COLO668 (cell line): ENCODE results near the gene HDAC3.
"Not testable (repeated sequence)": the region's sequence is repeated elsewhere in the genome, so short reads cannot be mapped to it uniquely, and the experiment has no call there.

ENCODE experiments used
- DNase-seq: peaks from one replicate; lab custom pipeline; 2025; ENCODE audit not compliant: unreplicated experiment; lab: John Stamatoyannopoulos, UW

The HDAC3 gene

GRCh38 chr5:141636106-141636412 lies 590 bp downstream of the HDAC3 start:
- DNase-seq = no peak

- DNase-seq = no peak
Measured at GRCh38 chr5:141635646-141636045, 1.0 kb downstream of the HDAC3 start.

- DNase-seq = no peak
Measured at GRCh38 chr5:141634720-141635119, 1.9 kb downstream of the HDAC3 start.

- DNase-seq = no peak
Measured at GRCh38 chr5:141633871-141634561, 2.6 kb downstream of the HDAC3 start.

GRCh38 chr5:141632650-141633049 lies 4.0 kb downstream of the HDAC3 start:
- DNase-seq = peak; percentile 3

- DNase-seq = no peak
Measured at GRCh38 chr5:141630570-141631140, 6.0 kb downstream of the HDAC3 start.

GRCh38 chr5:141628175-141628788 lies 8.4 kb downstream of the HDAC3 start:
- no peak for DNase-seq

GRCh38 chr5:141623611-141624010 lies 13.0 kb downstream of the HDAC3 start:
- no peak for DNase-seq

GRCh38 chr5:141623186-141623585 lies 13.5 kb downstream of the HDAC3 start:
- no peak for DNase-seq

GRCh38 chr5:141618804-141619554 lies 17.7 kb downstream of the HDAC3 start, which contains the start of gene DIAPH1:
TSS of gene DIAPH1 (minus strand) at chr5:141619000. CDS start at chr5:141618914, 86 bp downstream.
- peak; percentile 95 for DNase-seq

GRCh38 chr5:141618030-141618803 lies 18.4 kb downstream of the HDAC3 start:
- peak; percentile 41 for DNase-seq

- DNase-seq = no peak
Measured at GRCh38 chr5:141617682-141618029, 19.0 kb downstream of the HDAC3 start.

GRCh38 chr5:141617128-141617527 lies 19.5 kb downstream of the HDAC3 start:
- no peak for DNase-seq

GRCh38 chr5:141615991-141616720 lies 20.5 kb downstream of the HDAC3 start:
- no peak for DNase-seq

- DNase-seq = no peak
Measured at GRCh38 chr5:141613344-141613743, 23.3 kb downstream of the HDAC3 start.

GRCh38 chr5:141611289-141611688 lies 25.4 kb downstream of the HDAC3 start:
- no peak for DNase-seq

GRCh38 chr5:141609921-141610320 lies 26.7 kb downstream of the HDAC3 start:
- not testable (repeated sequence) for DNase-seq

GRCh38 chr5:141609044-141609443 lies 27.6 kb downstream of the HDAC3 start:
- DNase-seq = no peak

GRCh38 chr5:141608557-141608956 lies 28.1 kb downstream of the HDAC3 start:
- no peak for DNase-seq

GRCh38 chr5:141608046-141608445 lies 28.6 kb downstream of the HDAC3 start:
- no peak for DNase-seq
